HL-60/S4 (cell line): ENCODE data around the gene CACHD1.

Source experiments
- in situ Hi-C: fragments of 300-500 bp; cut with MboI; formaldehyde crosslinking; loops from 2 replicates; pipeline ENCODE4 v1.14.3; 2022; ENCODE audit warnings: low sequenced_read_pairs

The CACHD1 gene

GRCh38 chr1:64519901-64520300, 50.0 kb downstream of the CACHD1 start:
- in situ Hi-C loops, result no loop called here

- in situ Hi-C loops, result no loop called here
These were observed 52.8 kb downstream of the CACHD1 start for GRCh38 chr1:64522740-64523139.

GRCh38 chr1:64523413-64524337, 53.7 kb downstream of the CACHD1 start:
- in situ Hi-C loops, result no loop called here

GRCh38 chr1:64524614-64525013, 54.7 kb downstream of the CACHD1 start:
- in situ Hi-C loops, result no loop called here

- in situ Hi-C loops, result no loop called here
These were observed 55.3 kb downstream of the CACHD1 start for GRCh38 chr1:64525116-64525686.

GRCh38 chr1:64526312-64526711, 56.4 kb downstream of the CACHD1 start:
- in situ Hi-C loops, result no loop called here

- in situ Hi-C loops, result no loop called here
These were observed 57.2 kb downstream of the CACHD1 start for GRCh38 chr1:64527165-64527564.

- in situ Hi-C loops, result no loop called here
These were observed 57.9 kb downstream of the CACHD1 start for GRCh38 chr1:64527786-64528185.

GRCh38 chr1:64530969-64531692, 61.2 kb downstream of the CACHD1 start:
- in situ Hi-C loops, result no loop called here

GRCh38 chr1:64532646-64533045, 62.7 kb downstream of the CACHD1 start:
- in situ Hi-C loops, result no loop called here

- in situ Hi-C loops, result no loop called here
These were observed 66.3 kb downstream of the CACHD1 start for GRCh38 chr1:64535938-64536835.

GRCh38 chr1:64536836-64537490, 67.0 kb downstream of the CACHD1 start:
- in situ Hi-C loops, result no loop called here

- in situ Hi-C loops, result no loop called here
These were observed 68.0 kb downstream of the CACHD1 start for GRCh38 chr1:64537942-64538341.

- in situ Hi-C loops, result no loop called here
These were observed 68.5 kb downstream of the CACHD1 start for GRCh38 chr1:64538389-64538788.

GRCh38 chr1:64539289-64539688, 69.4 kb downstream of the CACHD1 start:
- in situ Hi-C loops, result no loop called here

GRCh38 chr1:64539781-64540218, 69.9 kb downstream of the CACHD1 start:
- in situ Hi-C loops, result no loop called here

GRCh38 chr1:64540265-64540791, 70.4 kb downstream of the CACHD1 start:
- in situ Hi-C loops, result no loop called here

- in situ Hi-C loops, result no loop called here
These were observed 72.2 kb downstream of the CACHD1 start for GRCh38 chr1:64542118-64542517.

GRCh38 chr1:64543831-64544230, 73.9 kb downstream of the CACHD1 start:
- in situ Hi-C loops, result no loop called here
